GM19043 (cell line): ENCODE data around the gene HEXIM2.

Source experiments
- ATAC-seq: cut with Tn5 transposase; IDR thresholded peaks from one replicate; pipeline ENCODE4 v1.9.1; 2021; ENCODE audit warnings: low read depth; ENCODE audit not compliant: unreplicated experiment

Gene HEXIM2

GRCh38 chr17:45143094-45143670 lies 18.5 kb upstream of the HEXIM2 start:
- ATAC-seq = no peak

DNA sequence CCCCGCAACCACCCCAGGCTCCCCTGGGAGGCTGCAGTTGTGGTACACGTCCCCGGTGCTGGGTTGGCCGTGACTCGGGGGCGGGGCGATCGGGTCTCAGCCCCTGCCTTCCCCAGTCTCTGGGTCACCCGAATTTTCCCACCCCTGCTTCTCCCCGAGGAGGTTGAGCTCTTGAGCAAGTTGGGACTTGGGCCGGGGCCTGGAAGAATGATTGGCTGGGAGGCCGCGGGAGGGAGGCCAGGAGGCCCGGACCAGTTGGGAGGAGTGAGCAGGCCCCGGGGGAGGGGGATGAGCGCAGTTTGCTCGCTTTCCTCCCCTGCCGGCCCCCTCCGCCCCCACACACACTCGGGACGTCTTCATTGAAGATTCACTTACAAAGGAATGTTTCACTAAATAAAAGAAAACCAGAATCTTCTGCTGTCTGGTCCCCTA lies 17.9 kb upstream of the HEXIM2 start:
- no peak for ATAC-seq

- ATAC-seq = no peak
Measured at GRCh38 chr17:45144199-45145034, 17.3 kb upstream of the HEXIM2 start.

- ATAC-seq = no peak
Measured at GRCh38 chr17:45145035-45145389, 16.7 kb upstream of the HEXIM2 start.

- no peak for ATAC-seq
Measured at GRCh38 chr17:45146166-45146565, 15.5 kb upstream of the HEXIM2 start.

- no peak for ATAC-seq
Measured at GRCh38 chr17:45146592-45146889, 15.1 kb upstream of the HEXIM2 start.

DNA sequence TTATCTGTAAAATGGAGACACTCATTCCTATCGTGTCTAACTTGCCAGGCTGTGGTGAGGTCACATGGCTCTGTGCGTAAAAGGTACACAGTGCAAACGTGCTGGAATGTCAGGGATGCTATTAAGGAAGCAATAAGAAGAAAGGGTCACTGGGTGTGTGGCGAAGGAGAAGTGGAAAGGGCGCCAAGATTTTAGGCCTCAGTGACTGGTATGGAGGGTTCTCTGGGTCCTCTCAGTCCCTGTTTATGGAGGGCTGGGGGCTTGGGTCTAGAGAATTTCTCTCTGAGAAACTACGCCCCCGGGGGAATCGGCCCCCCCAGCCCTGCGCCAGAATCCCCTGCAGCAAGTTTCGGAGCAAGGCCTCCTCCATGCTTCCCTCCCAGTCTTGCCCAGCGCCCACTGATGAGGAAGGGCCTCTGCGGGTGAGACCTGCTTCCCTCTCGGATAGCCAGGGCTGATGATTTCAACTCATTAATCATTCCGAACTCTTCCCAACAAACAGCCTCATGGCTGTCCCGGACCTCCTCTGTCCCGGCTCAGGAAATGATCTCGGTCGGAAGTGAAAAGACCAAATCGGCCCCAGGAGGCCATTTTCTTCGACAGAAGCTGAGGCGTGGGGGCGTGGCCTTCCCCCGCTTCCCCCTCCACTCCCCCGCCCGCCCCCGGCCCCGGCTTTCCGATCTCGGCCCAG lies 14.6 kb upstream of the HEXIM2 start:
- no peak for ATAC-seq

DNA sequence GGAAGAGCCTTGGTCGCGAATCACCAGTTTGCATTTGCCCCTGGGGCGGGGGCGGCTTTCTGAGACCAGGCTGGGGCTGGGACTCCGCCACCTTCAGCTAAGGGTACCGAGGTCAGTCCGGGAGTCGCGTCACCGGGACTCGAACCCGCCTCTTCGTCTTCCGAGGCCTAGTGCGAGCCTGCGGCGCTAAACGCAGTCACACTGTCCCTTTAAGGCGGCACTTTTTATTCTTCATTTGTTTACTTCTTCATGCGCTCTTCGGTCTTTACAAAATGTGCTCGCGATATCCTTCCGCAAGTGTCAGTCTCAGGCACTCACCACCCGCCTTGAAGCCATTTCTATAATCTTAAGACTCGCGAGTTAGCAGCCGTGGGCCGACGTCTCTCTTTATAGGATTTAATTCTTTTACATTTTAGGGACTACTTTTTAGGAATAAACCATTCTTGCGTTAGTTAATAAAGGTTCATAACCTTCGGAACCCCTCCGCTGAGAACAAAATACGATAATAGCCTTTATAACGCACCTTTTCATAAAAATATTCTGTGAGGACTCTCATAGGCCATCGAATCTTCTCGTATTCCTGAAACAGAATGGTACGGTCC lies 14.0 kb upstream of the HEXIM2 start:
- ATAC-seq = no peak

- peak; percentile 67 for ATAC-seq
Measured at GRCh38 chr17:45148183-45149036, 13.3 kb upstream of the HEXIM2 start, which contains the start of gene HEXIM1. Gene HEXIM1 (plus strand): TSS chr17:45148475. CDS start chr17:45149191, 716 bp downstream.

DNA sequence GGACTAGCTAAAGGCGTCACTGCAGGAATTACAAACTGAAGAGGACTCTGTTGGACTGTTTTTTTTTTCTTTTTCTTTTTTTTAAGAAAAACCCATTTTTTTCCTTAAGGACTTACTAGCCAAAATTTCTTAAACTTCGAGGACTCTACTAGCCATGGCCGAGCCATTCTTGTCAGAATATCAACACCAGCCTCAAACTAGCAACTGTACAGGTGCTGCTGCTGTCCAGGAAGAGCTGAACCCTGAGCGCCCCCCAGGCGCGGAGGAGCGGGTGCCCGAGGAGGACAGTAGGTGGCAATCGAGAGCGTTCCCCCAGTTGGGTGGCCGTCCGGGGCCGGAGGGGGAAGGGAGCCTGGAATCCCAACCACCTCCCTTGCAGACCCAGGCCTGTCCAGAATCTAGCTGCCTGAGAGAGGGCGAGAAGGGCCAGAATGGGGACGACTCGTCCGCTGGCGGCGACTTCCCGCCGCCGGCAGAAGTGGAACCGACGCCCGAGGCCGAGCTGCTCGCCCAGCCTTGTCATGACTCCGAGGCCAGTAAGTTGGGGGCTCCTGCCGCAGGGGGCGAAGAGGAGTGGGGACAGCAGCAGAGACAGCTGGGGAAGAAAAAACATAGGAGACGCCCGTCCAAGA lies 12.5 kb upstream of the HEXIM2 start:
- ATAC-seq = no peak

- ATAC-seq = no peak
Measured at GRCh38 chr17:45149669-45150664, 11.7 kb upstream of the HEXIM2 start.

- ATAC-seq = no peak
Measured at GRCh38 chr17:45150911-45151809, 10.5 kb upstream of the HEXIM2 start.

DNA sequence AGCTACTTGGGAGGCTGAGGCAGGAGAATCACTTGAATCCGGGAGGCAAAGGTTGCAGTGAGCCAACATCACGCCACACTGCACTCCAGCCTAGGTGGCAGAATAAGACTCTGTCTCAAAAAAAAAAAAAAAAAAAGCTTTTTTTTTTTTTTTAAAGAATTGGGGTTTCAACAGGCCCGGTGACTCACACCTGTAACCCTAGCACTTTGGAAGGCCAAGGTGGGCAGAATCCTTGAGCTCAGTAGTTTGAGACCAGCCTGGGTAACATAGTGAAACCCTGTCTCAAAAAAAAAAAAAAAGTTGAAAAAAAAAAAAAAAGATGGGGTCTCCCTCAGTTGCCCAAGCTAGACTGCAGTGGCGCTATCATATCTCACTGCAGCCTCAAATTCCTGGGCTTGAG lies 6.6 kb upstream of the HEXIM2 start:
- ATAC-seq = no peak

DNA sequence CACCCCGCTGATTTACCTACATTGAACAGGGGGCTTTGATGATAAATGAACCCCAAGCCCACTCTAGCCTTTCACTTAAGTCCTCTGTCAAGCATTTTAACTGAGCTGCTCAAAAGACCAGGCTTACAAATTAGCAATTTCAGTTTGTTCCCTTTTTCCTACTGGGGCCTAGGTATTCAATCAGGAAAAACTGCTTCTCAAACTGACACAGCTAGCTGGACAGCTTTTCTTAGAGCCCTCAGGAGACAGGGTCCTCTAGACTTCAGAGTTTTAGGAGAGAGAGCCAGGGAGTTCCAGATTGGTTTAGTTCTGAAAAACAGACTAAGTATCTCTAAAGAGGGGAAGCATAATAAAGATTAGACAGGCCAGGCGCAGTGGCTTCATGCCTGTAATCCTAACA lies 6.2 kb upstream of the HEXIM2 start:
- no peak for ATAC-seq

DNA sequence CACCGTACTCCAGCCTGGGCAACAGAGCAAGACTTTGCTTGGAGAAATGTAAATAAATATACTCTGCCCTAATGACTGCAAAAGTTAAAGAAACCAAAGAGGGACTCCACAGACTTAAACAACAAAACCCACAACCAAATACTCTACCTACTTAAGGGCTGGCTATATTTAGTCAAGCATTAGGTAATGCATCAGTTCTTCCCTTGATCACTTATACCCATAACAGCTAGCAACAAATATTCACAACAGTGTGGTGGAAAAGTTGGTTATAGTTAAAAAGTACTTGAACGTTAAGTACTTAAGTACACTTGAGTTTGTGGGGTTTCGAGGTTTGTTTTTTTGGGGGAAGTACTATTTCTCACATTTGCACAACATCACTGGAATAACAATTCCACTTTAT lies 5.4 kb upstream of the HEXIM2 start:
- no peak for ATAC-seq

DNA sequence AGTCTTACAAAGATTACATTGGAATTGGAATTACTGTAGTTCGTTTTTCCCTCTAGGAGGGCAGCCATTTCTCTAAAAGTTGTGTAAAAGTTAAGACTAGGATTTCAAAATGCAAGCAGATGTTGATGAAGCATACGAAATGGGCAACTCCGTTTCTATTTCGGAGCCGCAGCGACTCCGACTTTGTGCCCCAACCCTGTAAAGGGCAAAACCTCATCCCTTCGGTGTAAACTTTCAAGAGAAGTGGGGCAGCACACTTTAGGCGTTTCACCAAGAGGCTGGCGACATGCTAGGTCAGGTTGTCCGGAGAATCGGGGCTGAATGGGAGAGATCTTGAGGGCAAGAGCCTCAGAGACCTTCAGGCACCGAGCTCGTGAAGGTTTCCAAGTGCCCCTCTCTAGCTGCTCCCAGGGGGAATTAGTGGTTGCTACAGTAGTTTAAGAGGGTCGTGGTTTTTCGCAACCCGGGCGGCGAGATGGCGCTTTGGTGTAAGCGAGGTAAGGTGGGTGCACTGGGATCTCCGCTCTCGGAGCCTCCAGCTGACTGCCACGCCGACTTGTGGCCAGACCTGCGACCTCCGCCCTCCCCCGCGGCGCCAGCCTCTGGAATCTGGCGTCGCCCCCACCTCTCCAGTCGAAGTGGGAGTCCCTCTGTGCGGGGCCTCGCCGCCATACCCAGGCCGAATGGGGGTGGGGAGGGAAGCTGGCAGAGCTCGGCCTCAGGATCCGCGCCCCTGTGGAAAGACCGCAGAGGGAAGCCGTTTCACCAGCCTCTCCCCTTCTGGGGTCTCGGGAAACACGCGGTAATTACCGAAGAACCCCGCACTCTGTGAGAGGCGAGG lies 1.0 kb upstream of the HEXIM2 start:
- ATAC-seq = no peak
